SK-N-SH (cell line): ENCODE results near the gene TRPT1. TPM values are rescaled to one million over a fixed set of nuclear protein-coding genes. Genes with fewer than 3 reads are reported as not detected.
A peak's percentile ranks its signal among the peaks of the same experiment; 100 is the strongest.

Source experiments
- CTCF ChIA-PET: fragments of 300-600, 350-600 bp; formaldehyde crosslinking; extraction: SDS; loops from one replicate; lab custom pipeline; 2021; lab: Yijun Ruan, JAX
- POLR2A ChIA-PET: fragments of 350-600 bp; sonication (Branson Sonifier 250); formaldehyde crosslinking; extraction: SDS; loops from one replicate; lab custom pipeline; 2020; ENCODE audit warnings: antibody characterized with exemption, inconsistent platforms; lab: Yijun Ruan, JAX
- DNase-seq: peaks from one replicate; pipeline ENCODE4 v3.0.0; 2012
- H2AFZ ChIP-seq: fragments of 200-600 bp; sonication (generic); 2 replicates; pipeline ENCODE4 v1.8.1; 2016; ENCODE audit warnings: antibody characterized with exemption, mild to moderate bottlenecking, low read depth
- H3F3A ChIP-seq: fragments of 200-600 bp; sonication (generic); replicated peaks from 2 replicates; pipeline ENCODE3; 2016; ENCODE audit warnings: antibody characterized with exemption, mild to moderate bottlenecking; ENCODE audit not compliant: insufficient read depth
- H3K27ac ChIP-seq, 2 experiments: fragments of 200-500 bp in 1 of 2; fragments of 200-600 bp in 1 of 2; sonication (Bioruptor generic) in 1 of 2; sonication (generic), shearing (Covaris generic) in 1 of 2; 2 replicates each; pipeline versions ENCODE4 v1.5.1 to v1.6.1; 2014 to 2016; ENCODE audit warnings: low read depth in 2 of 2, inconsistent platforms in 1 of 2, low read length in 1 of 2, mild to moderate bottlenecking in 1 of 2, mixed read lengths in 1 of 2
- H3K27me3 ChIP-seq: fragments of 200-600 bp; sonication (generic), shearing (Covaris generic); 2 replicates; pipeline ENCODE4 v1.6.1; 2016; ENCODE audit warnings: mixed run types; ENCODE audit not compliant: insufficient read depth
- H3K36me3 ChIP-seq, 2 experiments: fragments of 200-500 bp in 1 of 2; fragments of 200-600 bp in 1 of 2; sonication (Bioruptor generic) in 1 of 2; sonication (generic) in 1 of 2; replicated peaks in 1 of 2; 2 replicates each; pipeline versions ENCODE3 to v1.5.1; 2014 to 2016; ENCODE audit warnings: low read length in 1 of 2, mild to moderate bottlenecking in 1 of 2; ENCODE audit not compliant: insufficient read depth in 2 of 2, control insufficient read depth in 1 of 2
- H3K4me1 ChIP-seq, 2 experiments: fragments of 200-500 bp in 1 of 2; fragments of 200-600 bp in 1 of 2; sonication (Bioruptor generic) in 1 of 2; sonication (generic), shearing (Covaris generic) in 1 of 2; 2 replicates each; pipeline versions ENCODE4 v1.5.1 to v1.6.1; 2014 to 2016; ENCODE audit warnings: low read depth in 1 of 2, low read length in 1 of 2, mixed run types in 1 of 2; ENCODE audit not compliant: insufficient read depth in 2 of 2, control insufficient read depth in 1 of 2
- H3K4me2 ChIP-seq: fragments of 200-600 bp; sonication (generic), shearing (Covaris generic); 2 replicates; pipeline ENCODE4 v1.6.1; 2017; ENCODE audit warnings: mixed run types
- H3K4me3 ChIP-seq, 2 experiments: fragments of 200-500 bp in 1 of 2; fragments of 200-600 bp in 1 of 2; sonication (Bioruptor generic) in 1 of 2; sonication (generic), shearing (Covaris generic) in 1 of 2; 2 replicates each; pipeline versions ENCODE4 v1.5.1 to v1.8.1; 2014 to 2016; ENCODE audit warnings: low read depth in 2 of 2, inconsistent platforms in 1 of 2, low read length in 1 of 2, mild to moderate bottlenecking in 1 of 2, mixed read lengths in 1 of 2, moderate library complexity in 1 of 2
- H3K79me2 ChIP-seq: fragments of 200-600 bp; sonication (generic); 2 replicates; pipeline ENCODE4 v1.8.1; 2017; ENCODE audit warnings: mild to moderate bottlenecking; ENCODE audit not compliant: insufficient read depth
- H3K9ac ChIP-seq: fragments of 200-600 bp; sonication (generic); 2 replicates; pipeline ENCODE4 v1.6.1; 2017; ENCODE audit warnings: mixed run types
- H3K9me2 ChIP-seq: fragments of 200-600 bp; sonication (generic); 2 replicates; pipeline ENCODE4 v1.6.1; 2017; ENCODE audit warnings: mixed run types
- H3K9me3 ChIP-seq: fragments of 200-600 bp; sonication (generic); 2 replicates; pipeline ENCODE4 v1.6.1; 2017; ENCODE audit warnings: mixed run types, mild to moderate bottlenecking, moderate library complexity
- H4K20me1 ChIP-seq: fragments of 200-600 bp; sonication (generic); 2 replicates; pipeline ENCODE4 v1.6.1; 2017; ENCODE audit warnings: mild to moderate bottlenecking, mixed run types; ENCODE audit not compliant: insufficient read depth
- CHD2 ChIP-seq: fragments of 150-350 bp; IDR thresholded peaks from 2 replicates; pipeline ENCODE4 v1.6.1; 2018; ENCODE audit warnings: low read length; ENCODE audit not compliant: partially characterized antibody
- CTCF ChIP-seq: fragments of 200-600 bp; sonication (generic); IDR thresholded peaks from 2 replicates; pipeline ENCODE4 v1.6.1; 2017; ENCODE audit warnings: antibody characterized with exemption, mild to moderate bottlenecking, moderate library complexity
- EZH2phosphoT487 ChIP-seq: fragments of 200-600 bp; sonication (generic); IDR thresholded peaks from 2 replicates; pipeline ENCODE4 v1.6.1; 2017; ENCODE audit warnings: low read depth, mixed run types, mild to moderate bottlenecking, antibody characterized with exemption, moderate library complexity, borderline replicate concordance
- FOXJ3 ChIP-seq: sonication (generic); formaldehyde crosslinking; IDR thresholded peaks from 2 replicates; pipeline ENCODE4 v1.5.1; 2020; ENCODE audit warnings: mild to moderate bottlenecking, missing genetic modification reagents
- FOXM1 ChIP-seq: IDR thresholded peaks from 2 replicates; pipeline ENCODE4 v1.4.0; 2012; ENCODE audit warnings: low read depth, mild to moderate bottlenecking
- GABPA ChIP-seq: IDR thresholded peaks from 2 replicates; pipeline ENCODE4 v1.4.0; 2012; ENCODE audit warnings: low read depth, mild to moderate bottlenecking
- GATA2 ChIP-seq: sonication (generic); formaldehyde crosslinking; IDR thresholded peaks from 2 replicates; pipeline ENCODE4 v1.5.0; 2020; ENCODE audit warnings: mild to moderate bottlenecking, missing genetic modification reagents
- JUND ChIP-seq: IDR thresholded peaks from 2 replicates; pipeline ENCODE4 v1.4.0; 2012
- MXI1 ChIP-seq: IDR thresholded peaks from 2 replicates; pipeline ENCODE4 v1.6.1; 2012; ENCODE audit warnings: mild to moderate bottlenecking, low read depth, low read length, improper control_type of control experiment
- RAD21 ChIP-seq: IDR thresholded peaks from 2 replicates; pipeline ENCODE4 v1.6.1; 2012; ENCODE audit warnings: mild to moderate bottlenecking, low read length
- SMC3 ChIP-seq: IDR thresholded peaks from 2 replicates; pipeline ENCODE4 v1.6.1; 2012; ENCODE audit warnings: low read depth, low read length, improper control_type of control experiment
- TCF12 ChIP-seq: IDR thresholded peaks from 2 replicates; pipeline ENCODE4 v1.4.0; 2012
- TEAD4 ChIP-seq: IDR thresholded peaks from 2 replicates; pipeline ENCODE4 v1.4.0; 2012; ENCODE audit warnings: mild to moderate bottlenecking, borderline replicate concordance; ENCODE audit not compliant: insufficient read depth
- YY1 ChIP-seq: IDR thresholded peaks from 2 replicates; pipeline ENCODE4 v1.4.0; 2012; ENCODE audit warnings: low read depth, mild to moderate bottlenecking
- ZBTB33 ChIP-seq: IDR thresholded peaks from 2 replicates; pipeline ENCODE4 v1.4.0; 2012; ENCODE audit warnings: low read depth, borderline replicate concordance
- WGBS: methylation state at CpG from one replicate; pipeline ENCODE4 v1.1.6; 2017; ENCODE audit warnings: low lambda C conversion rate; 5-methylcytosine and 5-hydroxymethylcytosine counted together
- polyA plus RNA-seq, 3 experiments: library from polyadenylated mRNA; depleted of rRNA; stranded (reverse); fragments of >200 nt; gene quantifications; 2 replicates each; pipeline ENCODE4 v1.2.3, GENCODE V29; 2012
- TF ChIP-seq, protein P1 (sequence below): fragments of 150-350 bp; IDR thresholded peaks from 2 replicates; pipeline ENCODE4 v1.6.1; 2016; ENCODE audit warnings: mild to moderate bottlenecking, low read depth, low read length
- TF ChIP-seq, protein P2 (sequence below): IDR thresholded peaks from 2 replicates; pipeline ENCODE4 v1.4.0; 2012; ENCODE audit warnings: low read depth, borderline replicate concordance

The TRPT1 gene
- polyA plus RNA-seq, 1 of the 3 experiments (the other 2 are of a cell fraction): 62.4 TPM

DNA sequence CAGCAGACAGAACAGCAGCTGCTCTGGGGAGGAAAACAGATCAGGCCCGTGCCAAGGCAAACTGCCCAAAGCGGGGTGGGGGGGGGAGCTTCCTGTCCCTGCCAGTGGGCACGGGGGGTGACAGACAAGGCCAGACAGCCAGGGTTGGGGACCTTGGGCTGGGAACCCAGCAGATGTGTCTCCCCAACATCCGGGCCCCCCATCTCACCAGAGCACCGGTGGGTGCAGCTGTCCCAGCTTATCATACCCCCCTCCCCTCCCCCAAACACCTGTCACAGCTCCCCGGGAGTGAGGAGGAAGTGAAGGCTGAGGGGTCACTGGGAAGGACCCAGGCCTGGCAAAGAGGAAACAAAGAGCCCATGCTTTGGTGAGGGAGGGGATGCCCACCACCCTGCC, 19.4 kb upstream of the TRPT1 start (continued):
- TF ChIP-seq, protein P1, sequence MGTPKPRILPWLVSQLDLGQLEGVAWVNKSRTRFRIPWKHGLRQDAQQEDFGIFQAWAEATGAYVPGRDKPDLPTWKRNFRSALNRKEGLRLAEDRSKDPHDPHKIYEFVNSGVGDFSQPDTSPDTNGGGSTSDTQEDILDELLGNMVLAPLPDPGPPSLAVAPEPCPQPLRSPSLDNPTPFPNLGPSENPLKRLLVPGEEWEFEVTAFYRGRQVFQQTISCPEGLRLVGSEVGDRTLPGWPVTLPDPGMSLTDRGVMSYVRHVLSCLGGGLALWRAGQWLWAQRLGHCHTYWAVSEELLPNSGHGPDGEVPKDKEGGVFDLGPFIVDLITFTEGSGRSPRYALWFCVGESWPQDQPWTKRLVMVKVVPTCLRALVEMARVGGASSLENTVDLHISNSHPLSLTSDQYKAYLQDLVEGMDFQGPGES: no peak
- no peak for TF ChIP-seq FOXJ3
- TF ChIP-seq YY1: no peak
- TF ChIP-seq TEAD4: 0 out of 2 replicates have a peak, but pooled peaks have one; percentile 15
- TF ChIP-seq SMC3: no peak
- TF ChIP-seq CTCF: no peak
- TF ChIP-seq GABPA: peak; percentile 28; the same call in 1 of the 2 replicates
- TF ChIP-seq TCF12: no peak; the same call in 1 of the 2 replicates

DNA sequence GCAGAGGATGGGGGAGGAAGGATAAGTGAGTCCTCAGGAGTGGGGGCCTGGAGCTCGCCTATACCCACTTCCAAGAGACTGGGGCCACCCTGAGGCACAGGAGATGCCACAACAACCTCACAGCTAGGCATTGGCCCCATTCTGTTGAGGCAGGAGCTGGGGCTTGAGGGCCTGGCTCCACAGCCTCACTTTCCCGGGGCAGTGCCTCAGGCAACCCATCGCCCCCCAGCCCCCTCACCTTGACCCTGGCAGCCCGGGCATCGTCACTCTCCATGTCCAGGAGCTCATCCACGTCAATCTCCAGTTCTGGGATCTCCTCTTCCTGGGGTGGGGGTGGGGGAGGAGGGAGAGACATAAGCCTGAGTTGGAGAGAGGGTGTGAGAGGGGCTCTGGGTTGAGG, 19.0 kb upstream of the TRPT1 start:
- CTCF ChIA-PET: interaction anchor here (1.0 to 3.4 kb wide), 4 partner anchors 14 to 1085 kb away, joined by 3 to 14 read pairs (median 6); partner anchors contain the start of gene DNAJC4
- Histone ChIP-seq H2AFZ (no peak overlapping the region), H3K4me3 (peak overlapping the region; percentile 75 to 98), H3K4me1 (peaks cover 14 to 42% of the 10 kb centered on the region in 2 experiments; a peak in 2 of 4 replicates), H4K20me1 (no peaks in the 10 kb centered on the region), H3K9ac (peak overlapping the region; percentile 72; the same call in 1 of the 2 replicates), H3F3A (peaks cover 17% of the 10 kb centered on the region), H3K36me3 (peaks cover 10 to 14% of the 10 kb centered on the region in 2 experiments), H3K9me2 (no peaks in the 10 kb centered on the region), H3K79me2 (peaks cover 48% of the 10 kb centered on the region), H3K4me2 (peak overlapping the region; percentile 77), H3K27me3 (no peaks in the 10 kb centered on the region), H3K27ac (peak overlapping the region; percentile 63 to 89), H3K9me3 (no peaks in the 10 kb centered on the region)
- no peak for DNase-seq
- POLR2A ChIA-PET: interaction anchor here (0.6 to 12.4 kb wide), 9 partner anchors 11 to 382 kb away, joined by 3 to 112 read pairs (median 3); partner anchors contain the start of gene ESRRA
- 21% methylated on average over 5 of the region's 6 CpGs for WGBS
- TF ChIP-seq, protein P1: no peak
- TF ChIP-seq GATA2 (CRISPR knock-in tag) (no peak), CTCF (no peak), ZBTB33 (no peak), TCF12 (no peak), JUND (no peak), CHD2 (no peak), MXI1 (no peak), RAD21 (no peak), FOXM1 (no peak), SMC3 (no peak), EZH2phosphoT487 (no peak), YY1 (no peak)
- TF ChIP-seq, protein P2, sequence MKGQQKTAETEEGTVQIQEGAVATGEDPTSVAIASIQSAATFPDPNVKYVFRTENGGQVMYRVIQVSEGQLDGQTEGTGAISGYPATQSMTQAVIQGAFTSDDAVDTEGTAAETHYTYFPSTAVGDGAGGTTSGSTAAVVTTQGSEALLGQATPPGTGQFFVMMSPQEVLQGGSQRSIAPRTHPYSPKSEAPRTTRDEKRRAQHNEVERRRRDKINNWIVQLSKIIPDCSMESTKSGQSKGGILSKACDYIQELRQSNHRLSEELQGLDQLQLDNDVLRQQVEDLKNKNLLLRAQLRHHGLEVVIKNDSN: no peak
